Measurements from ENCODE around the gene SULT4A1.

DNA sequence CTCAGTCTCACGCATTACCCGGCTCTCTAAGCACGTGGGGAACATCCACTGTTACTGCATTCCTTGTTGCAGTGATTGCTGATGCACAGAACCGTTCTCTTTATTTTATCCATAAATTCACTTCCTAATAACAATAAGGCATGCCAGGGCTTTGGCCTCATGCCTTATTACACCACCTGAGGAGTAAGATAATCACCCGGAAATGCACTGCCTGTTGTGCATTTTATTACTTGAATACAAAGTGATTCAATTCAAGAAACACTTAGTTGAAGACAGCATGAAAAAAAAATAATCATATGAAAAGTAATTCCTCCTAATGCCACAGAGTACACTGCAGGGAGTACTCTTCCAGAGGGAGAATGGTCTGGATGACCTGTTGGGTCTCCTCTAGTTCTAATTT lies 69.4 kb downstream of the SULT4A1 start:
- no peak for TF ChIP-seq ZNF274 (IDR thresholded peaks at IDR 0.05; ENCODE audit: low read depth, low read length)
- no peak for TF ChIP-seq SUZ12 (IDR thresholded peaks at IDR 0.05; ENCODE audit: extremely low read depth, insufficient read depth, insufficient read length)
- no peak for TF ChIP-seq YY1 (IDR thresholded peaks at IDR 0.05; ENCODE audit: insufficient read depth, insufficient read length)

Data from NT2/D1 (cell line).